BLaER1 treated with 17β-estradiol and CSF1 and Interleukin-3, amounts not matched to agents 10 nM and 100 nM (cell line): ENCODE measurements around the gene SGPL1.

Source experiments
- H3K27ac ChIP-seq, 11 experiments: shearing (Covaris generic); formaldehyde crosslinking; 2 replicates each; pipeline ENCODE4 v1.8.1; 2022
- H3K27me3 ChIP-seq, 11 experiments: shearing (Covaris generic); formaldehyde crosslinking; 2 replicates each; pipeline ENCODE4 v1.8.1; 2022
- H3K36me3 ChIP-seq, 11 experiments: shearing (Covaris generic); formaldehyde crosslinking; 2 replicates each; pipeline ENCODE4 v1.8.1; 2022
- H3K4me1 ChIP-seq, 10 experiments: shearing (Covaris generic); formaldehyde crosslinking; 2 replicates each; pipeline ENCODE4 v1.8.1; 2022
- H3K4me2 ChIP-seq, 11 experiments: shearing (Covaris generic); formaldehyde crosslinking; 2 replicates each; pipeline ENCODE4 v1.8.1; 2022
- H3K4me3 ChIP-seq, 10 experiments: shearing (Covaris generic); formaldehyde crosslinking; 2 replicates each; pipeline ENCODE4 v1.8.1; 2022
- H3K9ac ChIP-seq, 11 experiments: shearing (Covaris generic); formaldehyde crosslinking; 2 replicates each; pipeline ENCODE4 v1.8.1; 2022
- H3K9me3 ChIP-seq, 11 experiments: shearing (Covaris generic); formaldehyde crosslinking; replicated peaks in 1 of 11; 2 replicates each; pipeline ENCODE4 v1.8.1; 2022
- H4K20me1 ChIP-seq, 11 experiments: shearing (Covaris generic); formaldehyde crosslinking; 2 replicates each; pipeline ENCODE4 v1.8.1; 2022
- Cebpa-rat ChIP-seq, 11 experiments: shearing (Covaris generic); IDR thresholded peaks; 2 replicates each; pipeline ENCODE4 v1.8.1; 2022

SGPL1 gene

DNA sequence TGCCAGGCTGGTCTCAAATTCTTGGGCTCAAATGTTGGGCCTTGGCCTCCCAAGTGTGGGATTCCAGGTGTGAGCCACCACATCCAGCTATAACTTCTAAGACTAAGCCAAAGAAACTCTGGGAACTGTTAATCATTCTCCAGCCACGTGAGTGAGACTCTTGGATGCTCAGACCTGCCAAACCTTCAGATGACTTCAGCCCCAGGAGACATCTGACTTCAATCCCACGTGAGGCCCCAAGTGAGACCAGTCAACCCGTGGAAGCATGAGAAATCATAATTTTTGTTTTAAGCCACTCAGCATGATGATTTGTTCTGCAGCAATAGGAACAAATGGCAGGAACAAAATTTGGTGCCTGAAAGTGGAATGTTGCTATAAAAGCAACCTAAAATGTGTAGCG lies 76.9 kb downstream of the SGPL1 start:
- Histone ChIP-seq H3K27ac (no peak overlapping the region), H3K9me3 (0 out of 22 replicates have a peak, but pooled peaks cover 0 to 8% (median 0%) of the 10 kb centered on the region in 11 experiments), H3K36me3 (no peaks in the 10 kb centered on the region), H3K9ac (no peak overlapping the region), H3K4me2 (no peak overlapping the region), H3K27me3 (no peaks in the 10 kb centered on the region), H3K4me1 (peaks cover 7 to 14% (median 8%) of the 10 kb centered on the region in 10 experiments), H3K4me3 (no peak overlapping the region), H4K20me1 (no peaks in the 10 kb centered on the region)
- no peak for TF ChIP-seq Cebpa-rat (IDR thresholded peaks at IDR 0.05)

DNA sequence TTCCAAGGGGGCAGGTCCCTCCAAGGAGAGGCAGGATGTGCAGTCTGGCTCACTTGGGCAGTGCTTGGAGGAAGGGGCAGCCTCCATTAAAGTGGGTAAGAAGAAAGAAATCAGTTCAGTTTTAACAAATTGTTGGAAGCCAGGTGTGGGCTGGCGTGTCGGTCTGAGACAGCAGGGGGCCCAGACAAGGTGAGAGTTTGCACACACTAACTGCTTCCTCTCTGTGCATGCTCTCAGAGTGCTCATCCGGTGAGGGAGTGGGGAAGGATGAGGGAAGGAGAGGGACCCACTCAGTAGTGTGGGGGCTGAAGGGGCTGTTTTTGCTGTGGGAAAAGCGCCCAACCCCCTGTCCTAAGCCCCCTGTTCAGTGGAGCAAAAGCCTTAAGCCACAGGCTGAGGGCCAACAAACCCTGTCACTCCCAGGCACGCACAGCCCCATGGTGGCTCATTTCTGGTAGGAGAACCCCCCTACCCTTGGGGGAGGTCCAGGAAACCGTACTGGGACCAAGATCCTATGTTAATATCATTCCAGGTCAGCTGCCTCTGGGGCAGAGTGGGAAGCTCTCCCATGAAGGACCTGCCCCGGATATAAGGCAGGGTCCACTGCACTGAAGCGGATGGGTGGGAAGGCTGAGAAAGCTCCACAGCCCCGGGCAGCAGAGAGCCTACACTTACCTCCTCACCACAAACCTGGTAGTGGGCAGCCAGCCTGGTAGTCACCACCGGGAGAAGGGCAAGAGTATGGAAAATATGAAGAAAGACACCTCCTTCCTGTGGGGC lies 77.7 kb downstream of the SGPL1 start:
- TF ChIP-seq Cebpa-rat (IDR thresholded peaks at IDR 0.05) = no peak

DNA sequence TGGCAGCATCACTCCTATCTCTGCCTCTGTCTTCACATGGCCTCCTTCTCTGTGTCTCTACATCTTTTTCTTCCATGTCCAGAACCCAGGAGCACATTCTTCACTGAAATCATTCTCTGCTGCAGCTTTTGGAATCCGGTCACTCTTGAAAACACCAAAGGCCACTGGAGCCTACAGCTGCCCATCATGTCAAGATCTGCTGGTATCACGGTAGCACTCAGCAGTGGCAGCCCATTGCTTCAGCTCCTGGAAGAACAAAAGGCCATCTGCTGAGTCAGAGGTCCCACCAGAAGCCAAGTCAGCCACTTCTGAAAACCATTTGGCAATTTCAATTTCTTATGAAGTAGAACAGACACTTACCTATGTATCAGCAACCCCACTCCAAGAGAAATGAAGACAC lies 78.7 kb downstream of the SGPL1 start:
- no peak for TF ChIP-seq Cebpa-rat (IDR thresholded peaks at IDR 0.05)
- Histone ChIP-seq H3K27ac (no peak overlapping the region), H3K4me3 (no peak overlapping the region), H4K20me1 (no peaks in the 10 kb centered on the region), H3K9me3 (0 out of 22 replicates have a peak, but pooled peaks cover 0 to 8% (median 0%) of the 10 kb centered on the region in 11 experiments), H3K27me3 (no peaks in the 10 kb centered on the region), H3K4me2 (no peak overlapping the region), H3K9ac (no peak overlapping the region), H3K36me3 (no peaks in the 10 kb centered on the region), H3K4me1 (peaks cover 0 to 4% (median 0%) of the 10 kb centered on the region in 10 experiments; a peak in 2 of 20 replicates)

More for the DNA sequence above, 77.7 kb downstream of the SGPL1 start:
- Histone ChIP-seq H3K27ac (no peak overlapping the region), H3K4me2 (no peak overlapping the region), H3K4me3 (no peak overlapping the region), H4K20me1 (no peaks in the 10 kb centered on the region), H3K9me3 (0 out of 22 replicates have a peak, but pooled peaks cover 0 to 8% (median 0%) of the 10 kb centered on the region in 11 experiments), H3K27me3 (no peaks in the 10 kb centered on the region), H3K4me1 (peaks cover 7 to 13% (median 8%) of the 10 kb centered on the region in 10 experiments), H3K36me3 (no peaks in the 10 kb centered on the region), H3K9ac (no peak overlapping the region)

DNA sequence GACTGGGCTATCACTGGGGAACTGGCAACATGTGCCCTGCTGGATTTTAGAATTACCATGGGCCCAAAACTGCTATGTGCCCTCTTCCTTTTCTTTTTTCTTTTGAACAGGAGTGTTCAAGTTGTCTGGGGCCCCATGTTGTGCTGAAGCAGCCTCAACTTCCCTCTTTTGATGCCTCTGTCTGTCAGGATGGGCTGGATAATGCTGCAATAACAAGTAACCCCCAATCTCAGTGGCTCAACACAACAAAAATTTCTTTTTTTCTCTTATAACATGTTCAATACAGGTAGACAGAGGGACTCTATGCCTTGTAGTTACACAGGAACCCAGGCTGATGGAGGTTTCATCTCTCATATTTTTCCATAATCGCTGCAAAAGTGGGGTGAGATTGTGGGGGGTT lies 80.8 kb downstream of the SGPL1 start:
- Histone ChIP-seq H3K36me3 (no peaks in the 10 kb centered on the region), H3K9me3 (0 out of 22 replicates have a peak, but pooled peaks cover 0 to 5% (median 0%) of the 10 kb centered on the region in 11 experiments), H3K4me2 (no peak overlapping the region), H3K27me3 (no peaks in the 10 kb centered on the region), H4K20me1 (no peaks in the 10 kb centered on the region), H3K4me1 (peaks cover 0 to 4% (median 0%) of the 10 kb centered on the region in 10 experiments; a peak in 1 of 20 replicates), H3K27ac (no peak overlapping the region), H3K4me3 (no peak overlapping the region), H3K9ac (no peak overlapping the region)
- no peak for TF ChIP-seq Cebpa-rat (IDR thresholded peaks at IDR 0.05)

DNA sequence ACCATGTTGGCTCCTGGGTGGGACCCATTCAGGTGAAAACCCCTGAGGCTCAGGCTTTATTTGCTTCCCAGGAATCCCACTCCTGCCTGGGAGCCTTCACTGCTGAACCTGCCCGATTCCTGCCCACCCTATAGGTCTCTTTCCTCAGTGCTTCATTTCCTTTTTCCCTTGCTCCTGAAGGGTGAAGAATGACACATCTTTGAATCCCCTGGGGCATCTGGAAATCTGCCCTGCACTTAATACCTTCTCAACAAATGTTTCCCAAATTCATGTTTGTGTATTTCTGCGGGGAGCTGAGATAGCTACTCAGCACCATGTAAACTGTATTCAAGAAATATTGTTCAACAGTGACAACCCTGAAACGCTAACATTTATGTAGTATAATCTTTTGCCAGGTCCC lies 82.9 kb downstream of the SGPL1 start:
- Histone ChIP-seq H3K27ac (no peak overlapping the region), H3K4me2 (no peak overlapping the region), H3K4me1 (peaks cover 0 to 10% (median 8%) of the 10 kb centered on the region in 10 experiments; a peak in 13 of 20 replicates), H4K20me1 (no peaks in the 10 kb centered on the region), H3K9ac (no peak overlapping the region), H3K27me3 (no peaks in the 10 kb centered on the region), H3K4me3 (no peak overlapping the region), H3K36me3 (no peaks in the 10 kb centered on the region), H3K9me3 (0 out of 22 replicates have a peak, but pooled peaks cover 0 to 5% (median 0%) of the 10 kb centered on the region in 11 experiments)
- TF ChIP-seq Cebpa-rat (IDR thresholded peaks at IDR 0.05) = no peak

DNA sequence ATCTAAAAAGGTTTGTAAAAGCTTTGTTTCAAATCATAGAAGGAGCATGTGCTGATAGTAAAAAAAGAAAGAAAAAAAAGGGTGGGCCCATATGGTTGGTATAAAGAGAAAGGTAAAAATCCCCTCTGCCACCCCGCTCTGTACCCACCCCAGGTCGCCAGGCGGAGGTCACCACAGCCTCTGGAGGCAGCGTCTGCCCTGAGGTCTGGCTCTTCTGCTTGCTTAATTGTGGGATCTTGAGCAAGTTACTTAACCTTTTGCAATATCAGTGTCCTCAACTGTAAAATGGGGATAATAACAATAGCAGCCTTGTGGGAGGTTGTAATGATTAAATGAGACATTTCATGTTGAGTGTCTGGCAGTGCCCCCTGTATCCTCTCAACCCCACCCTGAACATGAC lies 83.3 kb downstream of the SGPL1 start:
- H3K4me3 ChIP-seq = no peak overlapping the region
- no peaks in the 10 kb centered on the region for H4K20me1 ChIP-seq
- 0 out of 22 replicates have a peak, but pooled peaks cover 0 to 5% (median 0%) of the 10 kb centered on the region in 11 experiments for H3K9me3 ChIP-seq
- H3K36me3 ChIP-seq = no peaks in the 10 kb centered on the region
- H3K27me3 ChIP-seq = no peaks in the 10 kb centered on the region
- H3K4me1 ChIP-seq = peaks cover 0 to 12% (median 8%) of the 10 kb centered on the region in 10 experiments; a peak in 12 of 20 replicates
- no peak overlapping the region for H3K4me2 ChIP-seq
- TF ChIP-seq Cebpa-rat (IDR thresholded peaks at IDR 0.05) = no peak
- H3K9ac ChIP-seq = no peak overlapping the region
- no peak overlapping the region for H3K27ac ChIP-seq

DNA sequence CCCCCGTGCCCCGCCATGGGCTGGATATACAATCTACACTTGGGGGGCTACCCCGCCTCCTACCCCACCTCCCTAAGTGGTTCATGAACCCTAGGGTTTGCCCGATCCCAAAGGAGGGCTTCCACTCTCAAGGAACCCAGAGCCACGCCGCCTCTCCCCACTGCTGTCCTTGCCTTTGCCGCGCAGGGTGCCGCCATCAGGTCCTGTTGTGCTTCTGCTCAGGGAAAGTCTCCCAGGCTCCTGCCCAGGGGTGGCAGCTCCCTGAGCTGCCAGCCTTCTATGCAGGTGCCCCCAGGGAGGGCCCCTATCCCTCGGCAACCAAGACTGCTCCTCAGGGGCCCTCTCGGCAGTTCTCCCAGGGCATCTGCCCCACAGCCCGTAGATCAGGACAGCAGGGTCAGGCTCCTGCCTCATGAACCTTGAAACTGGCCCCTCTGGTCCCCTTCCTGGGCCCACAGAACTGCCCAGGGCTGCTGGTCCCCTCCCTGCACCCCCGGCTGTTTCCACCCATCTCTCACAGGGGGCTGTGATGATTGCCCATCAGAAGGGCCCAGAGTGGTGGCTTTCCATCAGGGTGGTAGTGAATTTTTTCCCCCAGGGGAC lies 85.6 kb downstream of the SGPL1 start:
- H4K20me1 ChIP-seq = peaks cover 0 to 7% (median 0%) of the 10 kb centered on the region in 11 experiments; a peak in 1 of 22 replicates
- TF ChIP-seq Cebpa-rat (IDR thresholded peaks at IDR 0.05) = no peak
- no peak overlapping the region for H3K4me3 ChIP-seq
- no peak overlapping the region for H3K4me2 ChIP-seq
- H3K27me3 ChIP-seq = no peaks in the 10 kb centered on the region
- H3K9me3 ChIP-seq = 0 out of 22 replicates have a peak, but pooled peaks cover 0 to 4% (median 0%) of the 10 kb centered on the region in 11 experiments
- no peaks in the 10 kb centered on the region for H3K36me3 ChIP-seq
- H3K27ac ChIP-seq = no peak overlapping the region
- no peak overlapping the region for H3K9ac ChIP-seq
- peaks cover 0 to 12% (median 9%) of the 10 kb centered on the region in 10 experiments; a peak in 12 of 20 replicates for H3K4me1 ChIP-seq

DNA sequence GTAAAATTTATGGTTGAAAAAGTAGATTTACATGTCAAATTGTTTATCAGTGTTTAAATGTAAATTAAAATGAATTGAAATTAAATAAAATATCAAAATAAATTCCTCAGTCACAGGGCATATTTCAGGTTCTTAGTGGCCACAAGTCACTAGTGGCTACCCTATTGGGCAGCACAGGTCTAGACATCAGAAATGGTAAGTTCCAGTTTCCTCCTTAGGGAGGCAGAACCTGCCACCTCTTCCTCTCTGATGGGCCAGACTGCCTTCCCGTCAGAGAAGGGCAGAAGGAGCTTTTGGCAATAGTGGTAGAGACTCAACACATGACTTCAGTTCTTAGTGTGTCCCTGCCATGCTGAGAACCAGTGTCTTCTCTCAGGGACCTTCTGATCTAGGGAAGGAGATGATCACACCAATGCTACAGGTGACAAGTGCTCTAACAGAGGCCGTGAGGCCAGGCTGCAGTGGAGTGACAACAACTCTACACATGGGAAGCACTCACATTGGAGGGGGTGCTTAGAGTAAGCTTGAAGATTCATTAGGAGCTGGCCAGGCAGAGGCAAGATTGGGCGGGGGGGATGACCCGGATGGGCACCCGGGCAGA lies 87.0 kb downstream of the SGPL1 start:
- peaks cover 0 to 7% (median 0%) of the 10 kb centered on the region in 11 experiments; a peak in 1 of 22 replicates for H4K20me1 ChIP-seq
- TF ChIP-seq Cebpa-rat (IDR thresholded peaks at IDR 0.05) = no peak
- H3K27me3 ChIP-seq = no peaks in the 10 kb centered on the region
- peak overlapping the region in 7 of 11 experiments; percentile 2 to 32 (median 17); a peak in 5 of 22 replicates for H3K4me2 ChIP-seq
- no peaks in the 10 kb centered on the region for H3K36me3 ChIP-seq
- H3K9me3 ChIP-seq = no peaks in the 10 kb centered on the region
- no peak overlapping the region for H3K4me3 ChIP-seq
- peaks cover 8 to 24% (median 20%) of the 10 kb centered on the region in 10 experiments; a peak in 19 of 20 replicates for H3K4me1 ChIP-seq
- H3K9ac ChIP-seq = no peak overlapping the region
- no peak overlapping the region for H3K27ac ChIP-seq
